GM12801 (cell line): ENCODE data around the gene FOXL2NB.

Experiments
- CTCF ChIP-seq: IDR thresholded peaks from one replicate; pipeline ENCODE4 v1.5.1; 2011; ENCODE audit warnings: control low read depth; ENCODE audit not compliant: insufficient read length; ENCODE audit errors: extremely low read depth

FOXL2NB gene

GRCh38 chr3:138946663-138947494, at the start of gene FOXL2NB, which contains the start of gene FOXL2:
Gene FOXL2NB, plus strand, starts transcription at chr3:138947217. Its CDS starts 148 bp downstream, at chr3:138947365.
Gene FOXL2, minus strand, starts transcription at chr3:138947137. Its CDS starts 415 bp downstream, at chr3:138946722.
- TF ChIP-seq CTCF, result no peak

- no peak for TF ChIP-seq CTCF
Measured at GRCh38 chr3:138898301-138898700, 48.7 kb upstream of the FOXL2NB start.

- no peak for TF ChIP-seq CTCF
Measured at GRCh38 chr3:138898708-138899107, 48.3 kb upstream of the FOXL2NB start.

- no peak for TF ChIP-seq CTCF
Measured at GRCh38 chr3:138899351-138899991, 47.5 kb upstream of the FOXL2NB start.

- no peak for TF ChIP-seq CTCF
Measured at GRCh38 chr3:138901567-138901966, 45.5 kb upstream of the FOXL2NB start.

- TF ChIP-seq CTCF, result no peak
Measured at GRCh38 chr3:138902171-138902570, 44.8 kb upstream of the FOXL2NB start.

GRCh38 chr3:138907539-138907938, 39.5 kb upstream of the FOXL2NB start:
- no peak for TF ChIP-seq CTCF
